Panc1 (cell line): ENCODE data around the gene SLC44A1. TPM values are rescaled to one million over a fixed set of nuclear protein-coding genes. Genes with fewer than 3 reads are reported as not detected.

Source experiments
- ATAC-seq: fragments of 200-7000 bp; cut with Tn5 transposase; 2 replicates; pipeline ENCODE4 v1.9.1; 2020; ENCODE audit warnings: mild to moderate bottlenecking, moderate library complexity
- BruUV-seq: library from RNA; stranded (reverse); fragments of 400-500 nt; replicated peaks from 2 replicates; lab custom pipeline; 2021; lab: Mats Ljungman, UMichigan
- CTCF ChIA-PET: fragments of 300-600 bp; sonication (Branson Sonifier 250); formaldehyde crosslinking; loops from one replicate; lab custom pipeline; 2022; ENCODE audit warnings: antibody characterized with exemption; lab: Charles Lee
- POLR2A ChIA-PET: fragments of 300-600 bp; sonication (Branson Sonifier 250); formaldehyde crosslinking; loops from one replicate; lab custom pipeline; 2022; ENCODE audit warnings: antibody characterized with exemption; lab: Charles Lee
- DNase-seq: peaks from one replicate; pipeline ENCODE4 v3.0.0-alpha.2; 2010; ENCODE audit warnings: low read depth, low spot score
- H3K27ac ChIP-seq: 2 replicates; pipeline ENCODE4 v1.5.1; 2011; ENCODE audit warnings: mild to moderate bottlenecking, low read length, inconsistent platforms
- H3K27me3 ChIP-seq: fragments of 200-500 bp; sonication (Bioruptor generic); 2 replicates; pipeline ENCODE4 v1.6.0; 2014; ENCODE audit warnings: low read length, inconsistent platforms; ENCODE audit not compliant: control insufficient read depth, insufficient read depth
- H3K36me3 ChIP-seq: fragments of 200-500 bp; sonication (Bioruptor generic); 2 replicates; pipeline ENCODE4 v1.5.1; 2014; ENCODE audit warnings: inconsistent platforms, mild to moderate bottlenecking, low read length, moderate library complexity; ENCODE audit not compliant: control insufficient read depth, insufficient read depth
- H3K4me1 ChIP-seq: 2 replicates; pipeline ENCODE4 v1.5.1; 2011; ENCODE audit warnings: inconsistent platforms, mild to moderate bottlenecking, low read length, moderate library complexity; ENCODE audit not compliant: control insufficient read depth, insufficient read depth
- H3K4me3 ChIP-seq, 2 experiments: 2 replicates each; pipeline ENCODE4 v1.5.1; 2011 to 2012; ENCODE audit warnings: low read depth in 2 of 2, low read length in 2 of 2, mild to moderate bottlenecking in 2 of 2, inconsistent platforms in 1 of 2, moderate library complexity in 1 of 2
- H3K9me3 ChIP-seq: fragments of 200-500 bp; sonication (Bioruptor generic); 2 replicates; pipeline ENCODE4 v1.5.1; 2014; ENCODE audit warnings: low read depth, mild to moderate bottlenecking, inconsistent platforms, low read length, moderate library complexity; ENCODE audit not compliant: control insufficient read depth, insufficient read depth
- POLR2AphosphoS5 ChIP-seq: IDR thresholded peaks from 2 replicates; pipeline ENCODE4 v1.6.1; 2012; ENCODE audit warnings: mild to moderate bottlenecking, low read depth, low read length, moderate library complexity
- SIN3A ChIP-seq: IDR thresholded peaks from 2 replicates; pipeline ENCODE4 v1.6.1; 2012; ENCODE audit warnings: low read depth, mild to moderate bottlenecking, low read length, moderate library complexity, borderline replicate concordance; ENCODE audit not compliant: insufficient read depth
- TCF7L2 ChIP-seq: IDR thresholded peaks from 2 replicates; pipeline ENCODE4 v1.6.1; 2011; ENCODE audit warnings: mild to moderate bottlenecking, low read depth, low read length, inconsistent platforms
- in situ Hi-C: cut with HindIII; loops from 2 replicates; pipeline ENCODE4 v1.10.0; 2016; ENCODE audit warnings: low sequenced_read_pairs, low pct_unique_long_range_greater_than_20kb
- intact Hi-C: fragments of 100-400 bp; cut with micrococcal nuclease; formaldehyde crosslinking; loops from one replicate; pipeline ENCODE4 v1.10.0; 2022; ENCODE audit not compliant: unreplicated experiment
- total RNA-seq: library from RNA; stranded (reverse); gene quantifications from one replicate; pipeline ENCODE4 v1.2.1, GENCODE V29; 2021; ENCODE audit not compliant: unreplicated experiment
- TF ChIP-seq, protein P1 (sequence below): fragments of 450-650 bp; IDR thresholded peaks from 2 replicates; pipeline ENCODE4 v1.5.1; 2017; ENCODE audit warnings: mild to moderate bottlenecking
- TF ChIP-seq, protein P2 (sequence below), 2 experiments: IDR thresholded peaks; 2 replicates each; pipeline ENCODE4 v1.6.1; 2011 to 2012; ENCODE audit warnings: low read depth in 2 of 2, control low read depth in 1 of 2, low read length in 1 of 2, mild to moderate bottlenecking in 1 of 2, moderate library complexity in 1 of 2; ENCODE audit not compliant: insufficient read depth in 1 of 2

Gene SLC44A1
- total RNA-seq, 1 experiment from 2014 or later, result 8.7 TPM

GRCh38 chr9:105436783-105437182 lies 192.3 kb downstream of the SLC44A1 start:
- DNase-seq (no peak), ATAC-seq (no peak)
- BruUV-seq, result no TSS peak
- Histone ChIP-seq H3K9me3 (no peaks in the 10 kb centered on the region), H3K4me3 (no peak overlapping the region), H3K27me3 (no peaks in the 10 kb centered on the region), H3K36me3 (no peaks in the 10 kb centered on the region), H3K27ac (no peak overlapping the region), H3K4me1 (no peaks in the 10 kb centered on the region)
- TF ChIP-seq, protein P1, sequence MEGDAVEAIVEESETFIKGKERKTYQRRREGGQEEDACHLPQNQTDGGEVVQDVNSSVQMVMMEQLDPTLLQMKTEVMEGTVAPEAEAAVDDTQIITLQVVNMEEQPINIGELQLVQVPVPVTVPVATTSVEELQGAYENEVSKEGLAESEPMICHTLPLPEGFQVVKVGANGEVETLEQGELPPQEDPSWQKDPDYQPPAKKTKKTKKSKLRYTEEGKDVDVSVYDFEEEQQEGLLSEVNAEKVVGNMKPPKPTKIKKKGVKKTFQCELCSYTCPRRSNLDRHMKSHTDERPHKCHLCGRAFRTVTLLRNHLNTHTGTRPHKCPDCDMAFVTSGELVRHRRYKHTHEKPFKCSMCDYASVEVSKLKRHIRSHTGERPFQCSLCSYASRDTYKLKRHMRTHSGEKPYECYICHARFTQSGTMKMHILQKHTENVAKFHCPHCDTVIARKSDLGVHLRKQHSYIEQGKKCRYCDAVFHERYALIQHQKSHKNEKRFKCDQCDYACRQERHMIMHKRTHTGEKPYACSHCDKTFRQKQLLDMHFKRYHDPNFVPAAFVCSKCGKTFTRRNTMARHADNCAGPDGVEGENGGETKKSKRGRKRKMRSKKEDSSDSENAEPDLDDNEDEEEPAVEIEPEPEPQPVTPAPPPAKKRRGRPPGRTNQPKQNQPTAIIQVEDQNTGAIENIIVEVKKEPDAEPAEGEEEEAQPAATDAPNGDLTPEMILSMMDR, result no peak
- TF ChIP-seq, protein P2, sequence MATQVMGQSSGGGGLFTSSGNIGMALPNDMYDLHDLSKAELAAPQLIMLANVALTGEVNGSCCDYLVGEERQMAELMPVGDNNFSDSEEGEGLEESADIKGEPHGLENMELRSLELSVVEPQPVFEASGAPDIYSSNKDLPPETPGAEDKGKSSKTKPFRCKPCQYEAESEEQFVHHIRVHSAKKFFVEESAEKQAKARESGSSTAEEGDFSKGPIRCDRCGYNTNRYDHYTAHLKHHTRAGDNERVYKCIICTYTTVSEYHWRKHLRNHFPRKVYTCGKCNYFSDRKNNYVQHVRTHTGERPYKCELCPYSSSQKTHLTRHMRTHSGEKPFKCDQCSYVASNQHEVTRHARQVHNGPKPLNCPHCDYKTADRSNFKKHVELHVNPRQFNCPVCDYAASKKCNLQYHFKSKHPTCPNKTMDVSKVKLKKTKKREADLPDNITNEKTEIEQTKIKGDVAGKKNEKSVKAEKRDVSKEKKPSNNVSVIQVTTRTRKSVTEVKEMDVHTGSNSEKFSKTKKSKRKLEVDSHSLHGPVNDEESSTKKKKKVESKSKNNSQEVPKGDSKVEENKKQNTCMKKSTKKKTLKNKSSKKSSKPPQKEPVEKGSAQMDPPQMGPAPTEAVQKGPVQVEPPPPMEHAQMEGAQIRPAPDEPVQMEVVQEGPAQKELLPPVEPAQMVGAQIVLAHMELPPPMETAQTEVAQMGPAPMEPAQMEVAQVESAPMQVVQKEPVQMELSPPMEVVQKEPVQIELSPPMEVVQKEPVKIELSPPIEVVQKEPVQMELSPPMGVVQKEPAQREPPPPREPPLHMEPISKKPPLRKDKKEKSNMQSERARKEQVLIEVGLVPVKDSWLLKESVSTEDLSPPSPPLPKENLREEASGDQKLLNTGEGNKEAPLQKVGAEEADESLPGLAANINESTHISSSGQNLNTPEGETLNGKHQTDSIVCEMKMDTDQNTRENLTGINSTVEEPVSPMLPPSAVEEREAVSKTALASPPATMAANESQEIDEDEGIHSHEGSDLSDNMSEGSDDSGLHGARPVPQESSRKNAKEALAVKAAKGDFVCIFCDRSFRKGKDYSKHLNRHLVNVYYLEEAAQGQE (IDR thresholded peaks at IDR 0.05; ENCODE audit: insufficient read depth in 1 of 2, low read depth in 2 of 2, low read length in 1 of 2), result no peak
- TF ChIP-seq POLR2AphosphoS5 (no peak), SIN3A (no peak), TCF7L2 (no peak)
- CTCF ChIA-PET, result no interaction called here
- in situ Hi-C loops (no loop called here), intact Hi-C loops (no loop called here)
- POLR2A ChIA-PET, result no interaction called here

GRCh38 chr9:105437704-105438103 lies 193.3 kb downstream of the SLC44A1 start:
- ChIA-PET CTCF (no interaction called here), POLR2A (no interaction called here)
- ATAC-seq, result no peak
- intact Hi-C loops, result no loop called here
- no TSS peak for BruUV-seq
- Histone ChIP-seq H3K9me3 (no peaks in the 10 kb centered on the region), H3K4me1 (no peaks in the 10 kb centered on the region), H3K36me3 (no peaks in the 10 kb centered on the region), H3K27me3 (no peaks in the 10 kb centered on the region), H3K4me3 (no peak overlapping the region), H3K27ac (no peak overlapping the region)
- TF ChIP-seq TCF7L2, result no peak
- TF ChIP-seq SIN3A, result no peak
- TF ChIP-seq, protein P1, result no peak
- TF ChIP-seq, protein P2 (IDR thresholded peaks at IDR 0.05; ENCODE audit: insufficient read depth in 1 of 2, low read depth in 2 of 2, low read length in 1 of 2), result no peak
- no peak for TF ChIP-seq POLR2AphosphoS5
- in situ Hi-C loops, result no loop called here
- no peak for DNase-seq
